ENCODE measurements around the gene PRKCD.

DNA sequence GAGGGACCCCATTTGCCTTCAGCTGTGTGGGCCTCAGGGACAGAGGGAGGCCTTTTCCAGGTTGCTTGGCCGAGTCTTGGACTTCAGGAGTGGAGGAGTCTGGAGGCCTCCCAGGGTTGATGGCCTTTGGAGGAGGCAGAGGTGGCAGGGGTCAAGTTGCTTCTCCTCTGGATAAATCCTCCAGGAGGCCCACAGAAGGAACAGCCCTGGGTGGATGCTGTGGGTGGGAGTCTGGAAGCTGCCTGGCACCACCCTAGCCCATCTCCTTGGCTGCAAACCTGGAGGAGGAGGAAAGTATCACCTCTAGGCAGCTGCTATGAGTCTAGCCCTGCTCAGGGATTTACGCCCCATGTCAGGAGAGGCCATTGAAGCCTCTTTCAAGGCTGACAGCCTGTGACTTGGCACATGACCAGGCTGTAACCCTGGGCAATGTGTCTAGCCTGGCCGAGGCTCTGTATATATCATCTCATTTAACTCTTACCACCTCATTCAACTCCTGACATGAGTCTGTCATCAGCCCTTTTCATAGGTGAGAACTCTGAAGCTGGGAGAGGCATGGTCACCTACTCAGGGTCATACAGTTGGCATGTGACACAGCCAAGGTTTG, 2.9 kb upstream of the PRKCD start:
- TF ChIP-seq, protein P1, sequence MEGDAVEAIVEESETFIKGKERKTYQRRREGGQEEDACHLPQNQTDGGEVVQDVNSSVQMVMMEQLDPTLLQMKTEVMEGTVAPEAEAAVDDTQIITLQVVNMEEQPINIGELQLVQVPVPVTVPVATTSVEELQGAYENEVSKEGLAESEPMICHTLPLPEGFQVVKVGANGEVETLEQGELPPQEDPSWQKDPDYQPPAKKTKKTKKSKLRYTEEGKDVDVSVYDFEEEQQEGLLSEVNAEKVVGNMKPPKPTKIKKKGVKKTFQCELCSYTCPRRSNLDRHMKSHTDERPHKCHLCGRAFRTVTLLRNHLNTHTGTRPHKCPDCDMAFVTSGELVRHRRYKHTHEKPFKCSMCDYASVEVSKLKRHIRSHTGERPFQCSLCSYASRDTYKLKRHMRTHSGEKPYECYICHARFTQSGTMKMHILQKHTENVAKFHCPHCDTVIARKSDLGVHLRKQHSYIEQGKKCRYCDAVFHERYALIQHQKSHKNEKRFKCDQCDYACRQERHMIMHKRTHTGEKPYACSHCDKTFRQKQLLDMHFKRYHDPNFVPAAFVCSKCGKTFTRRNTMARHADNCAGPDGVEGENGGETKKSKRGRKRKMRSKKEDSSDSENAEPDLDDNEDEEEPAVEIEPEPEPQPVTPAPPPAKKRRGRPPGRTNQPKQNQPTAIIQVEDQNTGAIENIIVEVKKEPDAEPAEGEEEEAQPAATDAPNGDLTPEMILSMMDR (conservative IDR thresholded peaks at IDR 0.05; ENCODE audit: low read length), result no peak
- no peak for TF ChIP-seq EZH2phosphoT487 (IDR thresholded peaks at IDR 0.05; ENCODE audit: borderline replicate concordance)

Measured in Loucy (cell line).